ENCODE measurements around the gene MGAT5B. TPM values are rescaled to one million over a fixed set of nuclear protein-coding genes. Genes with fewer than 3 reads are reported as not detected.

Gene MGAT5B
- total RNA-seq, 1 donor: 0.18 TPM

DNA sequence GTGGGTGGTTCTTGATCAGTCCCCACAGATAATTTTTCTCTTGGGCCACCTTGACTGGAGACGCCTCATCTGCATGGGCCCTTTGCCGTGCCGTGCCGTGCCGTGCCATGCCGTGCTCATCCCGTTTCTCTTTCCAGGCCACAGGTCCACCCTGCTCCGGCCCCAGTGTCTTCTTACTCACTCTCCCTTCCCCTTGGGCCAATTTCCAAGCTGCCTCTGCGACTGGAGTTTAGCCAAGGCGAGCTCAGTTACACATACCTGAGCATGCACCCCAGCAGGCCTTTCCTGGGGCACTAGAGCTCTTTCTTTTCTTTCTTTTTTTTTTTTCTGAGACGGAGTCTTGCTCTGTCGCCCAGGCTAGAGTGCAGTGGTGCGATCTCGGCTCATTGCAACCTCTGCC, 40.5 kb upstream of the MGAT5B start:
- H3K4me3 ChIP-seq (ENCODE audit: low read depth, low read length): no peak overlapping the region
- TF ChIP-seq, protein P1, sequence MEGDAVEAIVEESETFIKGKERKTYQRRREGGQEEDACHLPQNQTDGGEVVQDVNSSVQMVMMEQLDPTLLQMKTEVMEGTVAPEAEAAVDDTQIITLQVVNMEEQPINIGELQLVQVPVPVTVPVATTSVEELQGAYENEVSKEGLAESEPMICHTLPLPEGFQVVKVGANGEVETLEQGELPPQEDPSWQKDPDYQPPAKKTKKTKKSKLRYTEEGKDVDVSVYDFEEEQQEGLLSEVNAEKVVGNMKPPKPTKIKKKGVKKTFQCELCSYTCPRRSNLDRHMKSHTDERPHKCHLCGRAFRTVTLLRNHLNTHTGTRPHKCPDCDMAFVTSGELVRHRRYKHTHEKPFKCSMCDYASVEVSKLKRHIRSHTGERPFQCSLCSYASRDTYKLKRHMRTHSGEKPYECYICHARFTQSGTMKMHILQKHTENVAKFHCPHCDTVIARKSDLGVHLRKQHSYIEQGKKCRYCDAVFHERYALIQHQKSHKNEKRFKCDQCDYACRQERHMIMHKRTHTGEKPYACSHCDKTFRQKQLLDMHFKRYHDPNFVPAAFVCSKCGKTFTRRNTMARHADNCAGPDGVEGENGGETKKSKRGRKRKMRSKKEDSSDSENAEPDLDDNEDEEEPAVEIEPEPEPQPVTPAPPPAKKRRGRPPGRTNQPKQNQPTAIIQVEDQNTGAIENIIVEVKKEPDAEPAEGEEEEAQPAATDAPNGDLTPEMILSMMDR (IDR thresholded peaks at IDR 0.05; ENCODE audit: insufficient read depth, low read length): no peak
- DNase-seq (ENCODE audit: low read depth): no peak

DNA sequence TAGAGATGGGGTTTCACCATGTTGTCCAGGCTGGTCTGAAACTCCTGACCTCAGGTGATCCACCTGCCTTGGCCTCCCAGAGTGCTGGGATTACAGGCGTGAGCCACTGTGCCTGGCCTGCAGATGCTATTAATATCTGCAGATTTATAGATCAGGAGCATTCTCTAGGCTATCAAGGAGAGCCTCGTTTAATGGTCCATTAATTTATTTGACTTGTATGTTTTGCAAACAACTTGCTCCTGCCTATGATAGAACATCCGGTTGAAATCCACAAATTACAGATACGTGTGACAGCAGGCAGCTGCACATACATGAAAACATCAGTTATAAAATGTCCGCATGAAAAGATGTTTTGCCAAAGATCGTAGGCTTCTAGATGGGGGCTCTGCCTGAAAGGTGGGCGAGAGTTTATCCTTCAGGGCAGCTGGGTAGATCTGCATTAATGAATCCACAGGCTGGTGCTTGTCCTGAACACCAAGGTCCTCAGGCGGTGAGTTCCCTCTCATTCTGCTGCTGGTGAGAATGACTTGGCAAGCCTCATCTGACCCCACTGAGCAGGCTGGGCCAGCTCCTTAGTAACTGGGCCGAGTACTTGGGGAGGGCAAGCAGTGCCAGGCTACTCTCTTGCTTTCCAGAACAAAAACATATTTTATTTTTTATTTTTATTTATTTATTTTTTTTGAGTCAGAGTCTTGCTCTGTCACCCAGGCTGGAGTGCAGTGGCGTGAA, 37.1 kb upstream of the MGAT5B start:
- no peak overlapping the region for H3K4me3 ChIP-seq (ENCODE audit: low read depth, low read length)
- no peak for DNase-seq (ENCODE audit: low read depth)
- TF ChIP-seq, protein P1 (IDR thresholded peaks at IDR 0.05; ENCODE audit: insufficient read depth, low read length): no peak

DNA sequence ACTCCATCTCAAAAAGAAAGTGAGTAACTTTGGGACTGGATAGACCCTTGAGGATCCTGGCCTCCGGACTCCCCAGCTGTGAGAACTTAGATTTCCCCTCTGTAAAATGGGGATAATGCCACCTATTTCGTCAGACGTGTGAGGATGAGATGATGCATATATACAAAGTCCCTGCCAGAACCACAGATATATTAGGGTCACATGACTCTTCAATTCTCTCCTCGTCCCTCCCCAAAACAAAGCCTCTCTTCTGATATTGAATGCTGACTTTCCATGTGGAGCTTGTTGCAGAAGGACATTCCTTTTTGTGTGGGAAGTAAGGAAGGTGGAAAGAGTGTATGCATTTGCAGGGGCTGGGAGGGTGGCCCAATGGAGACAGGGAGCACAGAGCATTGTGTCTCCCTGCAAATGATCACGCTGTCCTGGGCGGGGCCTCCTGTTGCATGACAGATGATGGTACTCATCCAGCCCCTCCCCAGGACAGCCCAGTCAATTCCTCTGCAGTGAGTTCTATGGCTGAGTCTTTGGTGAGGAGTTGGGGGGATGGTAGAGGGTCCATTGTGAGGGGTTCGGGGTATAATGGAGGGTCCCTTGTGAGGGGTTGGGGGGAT, 35.1 kb upstream of the MGAT5B start:
- DNase-seq (ENCODE audit: low read depth): no peak
- no peak overlapping the region for H3K4me3 ChIP-seq (ENCODE audit: low read depth, low read length)
- TF ChIP-seq, protein P1 (IDR thresholded peaks at IDR 0.05; ENCODE audit: insufficient read depth, low read length): no peak

DNA sequence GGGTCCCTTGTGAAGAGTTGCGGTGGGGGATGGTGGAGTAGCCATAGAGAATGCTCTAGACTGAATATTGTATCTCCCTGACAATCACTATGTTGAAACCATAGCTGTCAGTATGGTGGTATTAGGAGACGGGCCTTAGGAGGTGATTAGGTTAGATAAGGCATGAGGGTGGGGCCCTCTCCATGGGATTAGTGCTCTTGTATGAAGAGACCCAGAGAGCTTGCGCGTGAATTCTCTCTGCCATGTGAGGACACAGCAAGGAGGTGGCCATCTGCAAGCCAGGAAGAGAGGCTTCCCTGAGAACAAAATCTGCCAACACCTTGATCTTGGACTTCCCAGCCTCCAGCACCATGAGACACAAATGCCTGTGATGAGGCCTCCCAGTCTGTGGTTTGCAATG, 34.5 kb upstream of the MGAT5B start:
- DNase-seq (ENCODE audit: low read depth): no peak
- no peak overlapping the region for H3K4me3 ChIP-seq (ENCODE audit: low read depth, low read length)
- TF ChIP-seq, protein P1 (IDR thresholded peaks at IDR 0.05; ENCODE audit: insufficient read depth, low read length): no peak

DNA sequence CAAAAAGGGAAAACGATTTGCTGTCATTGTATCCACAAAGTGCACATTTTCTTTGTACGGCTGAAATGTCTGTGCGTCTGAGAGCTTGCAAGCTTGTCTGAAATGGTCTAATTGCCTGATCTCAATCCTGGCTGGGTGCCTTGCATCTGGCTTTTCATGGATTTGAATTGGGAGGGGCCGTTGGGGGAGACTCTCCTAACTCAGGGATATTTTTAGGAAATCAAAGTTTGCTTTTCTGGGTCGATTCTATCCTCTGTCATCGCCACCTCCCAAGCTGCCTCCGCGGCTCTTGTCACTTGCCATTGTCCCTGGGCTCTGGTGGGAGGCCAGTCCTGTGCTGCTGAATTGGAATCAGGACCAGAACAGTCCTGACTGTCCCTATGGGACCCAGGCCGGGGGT, 33.3 kb upstream of the MGAT5B start:
- DNase-seq (ENCODE audit: low read depth): no peak
- TF ChIP-seq, protein P1 (IDR thresholded peaks at IDR 0.05; ENCODE audit: insufficient read depth, low read length): no peak
- H3K4me3 ChIP-seq (ENCODE audit: low read depth, low read length): no peak overlapping the region

DNA sequence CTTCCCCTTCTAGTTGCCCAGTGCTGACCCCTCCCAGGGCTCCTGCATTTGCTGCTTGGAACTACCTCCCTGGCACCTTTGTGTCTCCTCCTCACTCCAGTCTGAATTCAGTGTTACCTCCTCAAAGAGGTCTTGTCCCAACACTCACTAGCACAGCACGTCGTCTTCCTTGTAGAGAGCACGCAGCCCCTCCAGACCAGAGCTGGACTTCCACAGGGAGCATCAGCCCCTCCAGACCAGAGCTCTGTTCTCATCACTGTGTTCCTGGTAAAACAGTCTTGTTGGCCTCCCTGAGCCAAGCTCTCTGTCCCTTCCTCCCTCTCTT, 27.8 kb upstream of the MGAT5B start:
- TF ChIP-seq, protein P1 (IDR thresholded peaks at IDR 0.05; ENCODE audit: insufficient read depth, low read length): no peak
- no peak overlapping the region for H3K4me3 ChIP-seq (ENCODE audit: low read depth, low read length)
- no peak for DNase-seq (ENCODE audit: low read depth)

All from fibroblast of the aortic adventitia (primary cell).